SK-N-SH (cell line): ENCODE data around the gene DUSP15. TPM values are rescaled to one million over a fixed set of nuclear protein-coding genes. Genes with fewer than 3 reads are reported as not detected.

Experiments
- CTCF ChIA-PET: fragments of 300-600, 350-600 bp; formaldehyde crosslinking; extraction: SDS; loops from one replicate; lab custom pipeline; 2021; lab: Yijun Ruan, JAX
- POLR2A ChIA-PET: fragments of 350-600 bp; sonication (Branson Sonifier 250); formaldehyde crosslinking; extraction: SDS; loops from one replicate; lab custom pipeline; 2020; ENCODE audit warnings: antibody characterized with exemption, inconsistent platforms; lab: Yijun Ruan, JAX
- DNase-seq: peaks from one replicate; pipeline ENCODE4 v3.0.0; 2012
- H2AFZ ChIP-seq: fragments of 200-600 bp; sonication (generic); 2 replicates; pipeline ENCODE4 v1.8.1; 2016; ENCODE audit warnings: antibody characterized with exemption, mild to moderate bottlenecking, low read depth
- H3F3A ChIP-seq: fragments of 200-600 bp; sonication (generic); replicated peaks from 2 replicates; pipeline ENCODE3; 2016; ENCODE audit warnings: antibody characterized with exemption, mild to moderate bottlenecking; ENCODE audit not compliant: insufficient read depth
- H3K27ac ChIP-seq, 2 experiments: fragments of 200-500 bp in 1 of 2; fragments of 200-600 bp in 1 of 2; sonication (Bioruptor generic) in 1 of 2; sonication (generic), shearing (Covaris generic) in 1 of 2; 2 replicates each; pipeline versions ENCODE4 v1.5.1 to v1.6.1; 2014 to 2016; ENCODE audit warnings: low read depth in 2 of 2, inconsistent platforms in 1 of 2, low read length in 1 of 2, mild to moderate bottlenecking in 1 of 2, mixed read lengths in 1 of 2
- H3K27me3 ChIP-seq: fragments of 200-600 bp; sonication (generic), shearing (Covaris generic); 2 replicates; pipeline ENCODE4 v1.6.1; 2016; ENCODE audit warnings: mixed run types; ENCODE audit not compliant: insufficient read depth
- H3K36me3 ChIP-seq, 2 experiments: fragments of 200-500 bp in 1 of 2; fragments of 200-600 bp in 1 of 2; sonication (Bioruptor generic) in 1 of 2; sonication (generic) in 1 of 2; replicated peaks in 1 of 2; 2 replicates each; pipeline versions ENCODE3 to v1.5.1; 2014 to 2016; ENCODE audit warnings: low read length in 1 of 2, mild to moderate bottlenecking in 1 of 2; ENCODE audit not compliant: insufficient read depth in 2 of 2, control insufficient read depth in 1 of 2
- H3K4me1 ChIP-seq, 2 experiments: fragments of 200-500 bp in 1 of 2; fragments of 200-600 bp in 1 of 2; sonication (Bioruptor generic) in 1 of 2; sonication (generic), shearing (Covaris generic) in 1 of 2; 2 replicates each; pipeline versions ENCODE4 v1.5.1 to v1.6.1; 2014 to 2016; ENCODE audit warnings: low read depth in 1 of 2, low read length in 1 of 2, mixed run types in 1 of 2; ENCODE audit not compliant: insufficient read depth in 2 of 2, control insufficient read depth in 1 of 2
- H3K4me2 ChIP-seq: fragments of 200-600 bp; sonication (generic), shearing (Covaris generic); 2 replicates; pipeline ENCODE4 v1.6.1; 2017; ENCODE audit warnings: mixed run types
- H3K4me3 ChIP-seq, 2 experiments: fragments of 200-500 bp in 1 of 2; fragments of 200-600 bp in 1 of 2; sonication (Bioruptor generic) in 1 of 2; sonication (generic), shearing (Covaris generic) in 1 of 2; 2 replicates each; pipeline versions ENCODE4 v1.5.1 to v1.8.1; 2014 to 2016; ENCODE audit warnings: low read depth in 2 of 2, inconsistent platforms in 1 of 2, low read length in 1 of 2, mild to moderate bottlenecking in 1 of 2, mixed read lengths in 1 of 2, moderate library complexity in 1 of 2
- H3K79me2 ChIP-seq: fragments of 200-600 bp; sonication (generic); 2 replicates; pipeline ENCODE4 v1.8.1; 2017; ENCODE audit warnings: mild to moderate bottlenecking; ENCODE audit not compliant: insufficient read depth
- H3K9ac ChIP-seq: fragments of 200-600 bp; sonication (generic); 2 replicates; pipeline ENCODE4 v1.6.1; 2017; ENCODE audit warnings: mixed run types
- H3K9me2 ChIP-seq: fragments of 200-600 bp; sonication (generic); 2 replicates; pipeline ENCODE4 v1.6.1; 2017; ENCODE audit warnings: mixed run types
- H3K9me3 ChIP-seq: fragments of 200-600 bp; sonication (generic); 2 replicates; pipeline ENCODE4 v1.6.1; 2017; ENCODE audit warnings: mixed run types, mild to moderate bottlenecking, moderate library complexity
- H4K20me1 ChIP-seq: fragments of 200-600 bp; sonication (generic); 2 replicates; pipeline ENCODE4 v1.6.1; 2017; ENCODE audit warnings: mild to moderate bottlenecking, mixed run types; ENCODE audit not compliant: insufficient read depth
- EZH2phosphoT487 ChIP-seq: fragments of 200-600 bp; sonication (generic); IDR thresholded peaks from 2 replicates; pipeline ENCODE4 v1.6.1; 2017; ENCODE audit warnings: low read depth, mixed run types, mild to moderate bottlenecking, antibody characterized with exemption, moderate library complexity, borderline replicate concordance
- FOSL2 ChIP-seq: IDR thresholded peaks from 2 replicates; pipeline ENCODE4 v1.4.0; 2012; ENCODE audit warnings: low read depth, mild to moderate bottlenecking, moderate library complexity, borderline replicate concordance
- FOXM1 ChIP-seq: IDR thresholded peaks from 2 replicates; pipeline ENCODE4 v1.4.0; 2012; ENCODE audit warnings: low read depth, mild to moderate bottlenecking
- GABPA ChIP-seq: IDR thresholded peaks from 2 replicates; pipeline ENCODE4 v1.4.0; 2012; ENCODE audit warnings: low read depth, mild to moderate bottlenecking
- GATA2 ChIP-seq: sonication (generic); formaldehyde crosslinking; IDR thresholded peaks from 2 replicates; pipeline ENCODE4 v1.5.0; 2020; ENCODE audit warnings: mild to moderate bottlenecking, missing genetic modification reagents
- NFIC ChIP-seq: IDR thresholded peaks from 2 replicates; pipeline ENCODE4 v1.4.0; 2012; ENCODE audit warnings: borderline replicate concordance
- RCOR1 ChIP-seq: fragments of 150-350 bp; IDR thresholded peaks from 2 replicates; pipeline ENCODE4 v1.6.1; 2017; ENCODE audit warnings: antibody characterized with exemption, low read length
- RXRA ChIP-seq: IDR thresholded peaks from 2 replicates; pipeline ENCODE4 v1.4.0; 2012; ENCODE audit warnings: low read depth, mild to moderate bottlenecking, borderline replicate concordance
- SIN3A ChIP-seq: IDR thresholded peaks from 2 replicates; pipeline ENCODE4 v1.6.1; 2012; ENCODE audit warnings: low read depth, mild to moderate bottlenecking, low read length, moderate library complexity, borderline replicate concordance
- SMC3 ChIP-seq: IDR thresholded peaks from 2 replicates; pipeline ENCODE4 v1.6.1; 2012; ENCODE audit warnings: low read depth, low read length, improper control_type of control experiment
- TEAD4 ChIP-seq: IDR thresholded peaks from 2 replicates; pipeline ENCODE4 v1.4.0; 2012; ENCODE audit warnings: mild to moderate bottlenecking, borderline replicate concordance; ENCODE audit not compliant: insufficient read depth
- USF1 ChIP-seq: IDR thresholded peaks from 2 replicates; pipeline ENCODE4 v1.4.0; 2012; ENCODE audit warnings: low read depth, borderline replicate concordance
- WGBS: methylation state at CpG from one replicate; pipeline ENCODE4 v1.1.6; 2017; ENCODE audit warnings: low lambda C conversion rate; 5-methylcytosine and 5-hydroxymethylcytosine counted together
- polyA plus RNA-seq, 3 experiments: library from polyadenylated mRNA; depleted of rRNA; stranded (reverse); fragments of >200 nt; gene quantifications; 2 replicates each; pipeline ENCODE4 v1.2.3, GENCODE V29; 2012
- TF ChIP-seq, protein P1 (sequence below): fragments of 200-600 bp; sonication (generic); IDR thresholded peaks from 2 replicates; pipeline ENCODE4 v1.6.1; 2017; ENCODE audit warnings: antibody characterized with exemption, mild to moderate bottlenecking, moderate library complexity
- TF ChIP-seq, protein P2 (sequence below): IDR thresholded peaks from 2 replicates; pipeline ENCODE4 v1.6.1; 2012; ENCODE audit warnings: mild to moderate bottlenecking, low read depth, low read length, moderate library complexity

The DUSP15 gene
- polyA plus RNA-seq, 1 of the 3 experiments (the other 2 are of a cell fraction): 5.4 TPM

- CTCF ChIA-PET: interaction anchor here (1.0 to 15.5 kb wide), 4 partner anchors 6 to 121 kb away, joined by 5 to 174 read pairs (median 44); partner anchors contain the start of genes FOXS1 and PDRG1
- peaks cover 7% of the 10 kb centered on the region for H3F3A ChIP-seq
Observed at GRCh38 chr20:31830406-31830981, 39.8 kb downstream of the DUSP15 start.

More at GRCh38 chr20:31830406-31830981, 39.8 kb downstream of the DUSP15 start:
- no peak for TF ChIP-seq NFIC
- TF ChIP-seq FOSL2: no peak
- no peak for TF ChIP-seq USF1
- TF ChIP-seq, protein P1, sequence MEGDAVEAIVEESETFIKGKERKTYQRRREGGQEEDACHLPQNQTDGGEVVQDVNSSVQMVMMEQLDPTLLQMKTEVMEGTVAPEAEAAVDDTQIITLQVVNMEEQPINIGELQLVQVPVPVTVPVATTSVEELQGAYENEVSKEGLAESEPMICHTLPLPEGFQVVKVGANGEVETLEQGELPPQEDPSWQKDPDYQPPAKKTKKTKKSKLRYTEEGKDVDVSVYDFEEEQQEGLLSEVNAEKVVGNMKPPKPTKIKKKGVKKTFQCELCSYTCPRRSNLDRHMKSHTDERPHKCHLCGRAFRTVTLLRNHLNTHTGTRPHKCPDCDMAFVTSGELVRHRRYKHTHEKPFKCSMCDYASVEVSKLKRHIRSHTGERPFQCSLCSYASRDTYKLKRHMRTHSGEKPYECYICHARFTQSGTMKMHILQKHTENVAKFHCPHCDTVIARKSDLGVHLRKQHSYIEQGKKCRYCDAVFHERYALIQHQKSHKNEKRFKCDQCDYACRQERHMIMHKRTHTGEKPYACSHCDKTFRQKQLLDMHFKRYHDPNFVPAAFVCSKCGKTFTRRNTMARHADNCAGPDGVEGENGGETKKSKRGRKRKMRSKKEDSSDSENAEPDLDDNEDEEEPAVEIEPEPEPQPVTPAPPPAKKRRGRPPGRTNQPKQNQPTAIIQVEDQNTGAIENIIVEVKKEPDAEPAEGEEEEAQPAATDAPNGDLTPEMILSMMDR: no peak
- TF ChIP-seq, protein P2, sequence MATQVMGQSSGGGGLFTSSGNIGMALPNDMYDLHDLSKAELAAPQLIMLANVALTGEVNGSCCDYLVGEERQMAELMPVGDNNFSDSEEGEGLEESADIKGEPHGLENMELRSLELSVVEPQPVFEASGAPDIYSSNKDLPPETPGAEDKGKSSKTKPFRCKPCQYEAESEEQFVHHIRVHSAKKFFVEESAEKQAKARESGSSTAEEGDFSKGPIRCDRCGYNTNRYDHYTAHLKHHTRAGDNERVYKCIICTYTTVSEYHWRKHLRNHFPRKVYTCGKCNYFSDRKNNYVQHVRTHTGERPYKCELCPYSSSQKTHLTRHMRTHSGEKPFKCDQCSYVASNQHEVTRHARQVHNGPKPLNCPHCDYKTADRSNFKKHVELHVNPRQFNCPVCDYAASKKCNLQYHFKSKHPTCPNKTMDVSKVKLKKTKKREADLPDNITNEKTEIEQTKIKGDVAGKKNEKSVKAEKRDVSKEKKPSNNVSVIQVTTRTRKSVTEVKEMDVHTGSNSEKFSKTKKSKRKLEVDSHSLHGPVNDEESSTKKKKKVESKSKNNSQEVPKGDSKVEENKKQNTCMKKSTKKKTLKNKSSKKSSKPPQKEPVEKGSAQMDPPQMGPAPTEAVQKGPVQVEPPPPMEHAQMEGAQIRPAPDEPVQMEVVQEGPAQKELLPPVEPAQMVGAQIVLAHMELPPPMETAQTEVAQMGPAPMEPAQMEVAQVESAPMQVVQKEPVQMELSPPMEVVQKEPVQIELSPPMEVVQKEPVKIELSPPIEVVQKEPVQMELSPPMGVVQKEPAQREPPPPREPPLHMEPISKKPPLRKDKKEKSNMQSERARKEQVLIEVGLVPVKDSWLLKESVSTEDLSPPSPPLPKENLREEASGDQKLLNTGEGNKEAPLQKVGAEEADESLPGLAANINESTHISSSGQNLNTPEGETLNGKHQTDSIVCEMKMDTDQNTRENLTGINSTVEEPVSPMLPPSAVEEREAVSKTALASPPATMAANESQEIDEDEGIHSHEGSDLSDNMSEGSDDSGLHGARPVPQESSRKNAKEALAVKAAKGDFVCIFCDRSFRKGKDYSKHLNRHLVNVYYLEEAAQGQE: no peak
- no peak for TF ChIP-seq TEAD4
- TF ChIP-seq SIN3A: no peak
- no peak for TF ChIP-seq RXRA
- no peak for TF ChIP-seq EZH2phosphoT487
- no peak for TF ChIP-seq FOXM1
- no peak for TF ChIP-seq RCOR1
- no peak for TF ChIP-seq GATA2
- TF ChIP-seq SMC3: no peak
- no peak for TF ChIP-seq GABPA
- H3K4me2 ChIP-seq: no peak overlapping the region
- POLR2A ChIA-PET: no interaction called here
- no peaks in the 10 kb centered on the region for H3K79me2 ChIP-seq
- no peak overlapping the region for H2AFZ ChIP-seq
- no peaks in the 10 kb centered on the region for H3K27me3 ChIP-seq
- no peaks in the 10 kb centered on the region for H3K9me2 ChIP-seq
- no peaks in the 10 kb centered on the region for H3K36me3 ChIP-seq
- peak; percentile 6 for DNase-seq
- no peak overlapping the region for H3K9ac ChIP-seq
- no peak overlapping the region for H3K4me3 ChIP-seq
- no peaks in the 10 kb centered on the region for H3K9me3 ChIP-seq
- H4K20me1 ChIP-seq: no peaks in the 10 kb centered on the region
- H3K27ac ChIP-seq: no peak overlapping the region
- 80% methylated on average over 2 of the region's 8 CpGs for WGBS
- H3K4me1 ChIP-seq: peaks cover 3 to 14% of the 10 kb centered on the region in 2 experiments; a peak in 3 of 4 replicates
